ENCODE measurements around the gene CCDC122.

GRCh38 chr13:43908156-43909126, 28.9 kb upstream of the CCDC122 start:
- TF ChIP-seq CTCF (IDR thresholded peaks at IDR 0.05; ENCODE audit: insufficient read depth, low read depth, low read length) (peak; percentile 49), EZH2 (IDR thresholded peaks at IDR 0.05; ENCODE audit: insufficient read depth, low read length) (no peak)

All from astrocyte (in vitro differentiated cells and primary cell).